CD4-positive, alpha-beta T cell (primary cell): ENCODE measurements around the gene CANX. TPM values are rescaled to one million over a fixed set of nuclear protein-coding genes. Genes with fewer than 3 reads are reported as not detected.

Source experiments
- ATAC-seq: fragments of 200-7000 bp; cut with Tn5 transposase; one replicate; pipeline ENCODE4 v1.10.0; 2022; ENCODE audit warnings: mild to moderate bottlenecking; ENCODE audit not compliant: poor library complexity
- CTCF ChIA-PET: fragments of 350-600 bp; sonication (Branson Sonifier 250); formaldehyde crosslinking; loops from one replicate; lab custom pipeline; 2021; ENCODE audit warnings: antibody characterized with exemption, inconsistent platforms; lab: Charles Lee
- POLR2A ChIA-PET: fragments of 350-600 bp; sonication (Branson Sonifier 250); formaldehyde crosslinking; loops from one replicate; lab custom pipeline; 2021; ENCODE audit warnings: antibody characterized with exemption, inconsistent platforms; lab: Charles Lee
- DNase-seq, 14 experiments: peaks; one replicate each; pipeline ENCODE4 v3.0.0-alpha.2; 2013 to 2020; ENCODE audit warnings: mixed read lengths in 2 of 14
- H3K27ac ChIP-seq, 2 donors: one replicate each; pipeline versions ENCODE4 v1.5.1 to v1.7.0; 2013; ENCODE audit warnings: low read length in 2 of 2, low read depth in 1 of 2, mild to moderate bottlenecking in 1 of 2
- H3K27me3 ChIP-seq, 2 experiments: 1 replicate in 1 of 2; 2 replicates in 1 of 2; pipeline versions ENCODE4 v1.6.1 to v1.7.0; 2013; ENCODE audit warnings: low read length in 2 of 2, control low read depth in 1 of 2, mild to moderate bottlenecking in 1 of 2, moderate library complexity in 1 of 2; ENCODE audit not compliant: insufficient read depth in 2 of 2, control insufficient read depth in 1 of 2
- H3K36me3 ChIP-seq: one replicate; pipeline ENCODE4 v1.6.1; 2013; ENCODE audit warnings: low read length, control low read depth; ENCODE audit not compliant: insufficient read depth
- H3K4me1 ChIP-seq: one replicate; pipeline ENCODE4 v1.6.1; 2013; ENCODE audit warnings: low read length, control low read depth; ENCODE audit not compliant: insufficient read depth
- H3K4me3 ChIP-seq: one replicate; pipeline ENCODE4 v1.5.1; 2013; ENCODE audit warnings: mild to moderate bottlenecking, low read length, moderate library complexity
- H3K9me3 ChIP-seq, 2 experiments: 1 replicate in 1 of 2; 2 replicates in 1 of 2; pipeline versions ENCODE4 v1.6.1 to v1.7.0; 2013; ENCODE audit warnings: low read length in 2 of 2, mild to moderate bottlenecking in 2 of 2, control low read depth in 1 of 2, moderate library complexity in 1 of 2; ENCODE audit not compliant: control insufficient read depth in 1 of 2, insufficient read depth in 1 of 2
- H3K27ac Mint-ChIP-seq: one replicate; pipeline ENCODE4 v1.8.0; 2020; ENCODE audit warnings: mixed read lengths
- H3K27me3 Mint-ChIP-seq: one replicate; pipeline ENCODE4 v1.8.0; 2021; ENCODE audit warnings: mixed read lengths
- H3K36me3 Mint-ChIP-seq: one replicate; pipeline ENCODE4 v1.8.0; 2021; ENCODE audit warnings: low read depth, mixed read lengths
- H3K4me1 Mint-ChIP-seq: one replicate; pipeline ENCODE4 v1.8.0; 2021; ENCODE audit warnings: low read depth, mixed read lengths
- H3K4me3 Mint-ChIP-seq: one replicate; pipeline ENCODE4 v1.8.0; 2020; ENCODE audit warnings: mild to moderate bottlenecking, mixed read lengths
- H3K9me3 Mint-ChIP-seq: one replicate; pipeline ENCODE4 v1.8.0; 2020; ENCODE audit warnings: mixed read lengths
- intact Hi-C, 2 experiments: fragments of 100-400 bp; cut with DNase I in 1 of 2; cut with micrococcal nuclease in 1 of 2; formaldehyde crosslinking; loops; one replicate each; pipeline versions ENCODE4 v1.15.1 to v1.9.0; 2023 to 2025; cut with DNase I, micrococcal nuclease
- total RNA-seq, 174 experiments: library from RNA in 2 of 174; stranded (reverse) in 2 of 174; gene quantifications; one replicate each; pipeline ENCODE4 v1.2.3 and lab custom pipeline; 2021 to 2026
- TF ChIP-seq, protein P1 (sequence below): fragments of 200-600 bp; IDR thresholded peaks from one replicate; pipeline ENCODE4 v1.8.0; 2022; ENCODE audit warnings: antibody characterized with exemption, mild to moderate bottlenecking

The CANX gene
- total RNA-seq, 2 experiments from 2014 or later = 150 to 152 TPM

- no peaks in the 10 kb centered on the region for H3K27me3 Mint-ChIP-seq
- no peaks in the 10 kb centered on the region for H3K27me3 ChIP-seq
- H3K27ac Mint-ChIP-seq = peak within 1 kb of the TSS; percentile 84
- TF ChIP-seq, protein P1, sequence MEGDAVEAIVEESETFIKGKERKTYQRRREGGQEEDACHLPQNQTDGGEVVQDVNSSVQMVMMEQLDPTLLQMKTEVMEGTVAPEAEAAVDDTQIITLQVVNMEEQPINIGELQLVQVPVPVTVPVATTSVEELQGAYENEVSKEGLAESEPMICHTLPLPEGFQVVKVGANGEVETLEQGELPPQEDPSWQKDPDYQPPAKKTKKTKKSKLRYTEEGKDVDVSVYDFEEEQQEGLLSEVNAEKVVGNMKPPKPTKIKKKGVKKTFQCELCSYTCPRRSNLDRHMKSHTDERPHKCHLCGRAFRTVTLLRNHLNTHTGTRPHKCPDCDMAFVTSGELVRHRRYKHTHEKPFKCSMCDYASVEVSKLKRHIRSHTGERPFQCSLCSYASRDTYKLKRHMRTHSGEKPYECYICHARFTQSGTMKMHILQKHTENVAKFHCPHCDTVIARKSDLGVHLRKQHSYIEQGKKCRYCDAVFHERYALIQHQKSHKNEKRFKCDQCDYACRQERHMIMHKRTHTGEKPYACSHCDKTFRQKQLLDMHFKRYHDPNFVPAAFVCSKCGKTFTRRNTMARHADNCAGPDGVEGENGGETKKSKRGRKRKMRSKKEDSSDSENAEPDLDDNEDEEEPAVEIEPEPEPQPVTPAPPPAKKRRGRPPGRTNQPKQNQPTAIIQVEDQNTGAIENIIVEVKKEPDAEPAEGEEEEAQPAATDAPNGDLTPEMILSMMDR = no peak
- peaks cover 54% of the 10 kb centered on the region for H3K36me3 Mint-ChIP-seq
- peak within 1 kb of the TSS; percentile 99 for H3K4me3 Mint-ChIP-seq
- ChIA-PET POLR2A (interaction anchor here (0.6 to 3.0 kb wide), 28 partner anchors 11 to 560 kb away, joined by 3 to 52 read pairs (median 5); partner anchors contain the start of genes CANX, CBY3, HNRNPH1 and LTC4S), CTCF (interaction anchor here (0.9 to 1.3 kb wide), 4 partner anchors 31 to 126 kb away, joined by 3 read pairs; partner anchors contain the start of gene MRNIP)
- ATAC-seq (peak; percentile 92), DNase-seq (peak; percentile 98 to 100 (median 99))
- peaks cover 47% of the 10 kb centered on the region for H3K4me1 Mint-ChIP-seq
- intact Hi-C loops = loop anchor here (1.0 to 5.0 kb wide), 5 partner anchors 34 to 175 kb away; partner anchors contain the start of genes CANX (in 2 of the 2), HNRNPH1 (in 1 of the 2) and TBC1D9B (in 1 of the 2)
- no peaks in the 10 kb centered on the region for H3K9me3 Mint-ChIP-seq
- peaks cover 42% of the 10 kb centered on the region for H3K4me1 ChIP-seq
- peaks cover 34% of the 10 kb centered on the region for H3K36me3 ChIP-seq
- H3K9me3 ChIP-seq = no peaks in the 10 kb centered on the region
- peak within 1 kb of the TSS; percentile 86 for H3K4me3 ChIP-seq
- H3K27ac ChIP-seq = peak within 1 kb of the TSS; percentile 67 to 84
These were observed 33.7 kb downstream of the CANX start, which contains the start of gene MAML1 for GRCh38 chr5:179732412-179732917. Gene MAML1 (plus strand): TSS chr5:179732822. CDS start chr5:179733113, 291 bp downstream.

GRCh38 chr5:179732918-179733771 is 34.4 kb downstream of the CANX start:
- Mint-ChIP-seq H3K36me3 (peaks cover 53% of the 10 kb centered on the region), H3K27me3 (no peaks in the 10 kb centered on the region), H3K4me1 (peaks cover 54% of the 10 kb centered on the region), H3K9me3 (no peaks in the 10 kb centered on the region), H3K27ac (peak overlapping the region; percentile 84), H3K4me3 (peak overlapping the region; percentile 99)
- H3K36me3 ChIP-seq = peaks cover 33% of the 10 kb centered on the region
- no peaks in the 10 kb centered on the region for H3K27me3 ChIP-seq
- H3K9me3 ChIP-seq = no peaks in the 10 kb centered on the region
- ATAC-seq = peak; percentile 22
- peaks cover 46% of the 10 kb centered on the region for H3K4me1 ChIP-seq
- peak in 13 of 14 experiments; percentile 8 to 74 (median 37) for DNase-seq
- H3K27ac ChIP-seq = peak overlapping the region; percentile 67 to 84
- ChIA-PET POLR2A (interaction anchor here (0.6 to 3.0 kb wide), 25 partner anchors 12 to 1581 kb away, joined by 3 to 52 read pairs (median 5); partner anchors contain the start of genes CANX, CBY3, HNRNPH1 and LTC4S), CTCF (interaction anchor here (1.0 to 1.3 kb wide), 3 partner anchors 62 to 125 kb away, joined by 3 read pairs; partner anchors contain the start of gene MRNIP)
- TF ChIP-seq, protein P1 = no peak
- H3K4me3 ChIP-seq = peak overlapping the region; percentile 86
- intact Hi-C loops = loop anchor here (1.0 to 5.0 kb wide), 6 partner anchors 35 to 174 kb away; partner anchors contain the start of genes CANX (in 2 of the 2), HNRNPH1 (in 1 of the 2) and TBC1D9B (in 1 of the 2)

GRCh38 chr5:179733772-179734126 is 35.0 kb downstream of the CANX start:
- Mint-ChIP-seq H3K4me1 (peaks cover 60% of the 10 kb centered on the region), H3K4me3 (peak overlapping the region; percentile 99), H3K27ac (peak overlapping the region; percentile 84), H3K27me3 (no peaks in the 10 kb centered on the region), H3K36me3 (peaks cover 53% of the 10 kb centered on the region), H3K9me3 (no peaks in the 10 kb centered on the region)
- peak overlapping the region; percentile 86 for H3K4me3 ChIP-seq
- H3K9me3 ChIP-seq = no peaks in the 10 kb centered on the region
- peaks cover 49% of the 10 kb centered on the region for H3K4me1 ChIP-seq
- no peak for DNase-seq
- H3K27ac ChIP-seq = peak overlapping the region in 1 of 2 donors; percentile 67
- peaks cover 33% of the 10 kb centered on the region for H3K36me3 ChIP-seq
- CTCF ChIA-PET = no interaction called here
- intact Hi-C loops = loop anchor here (1.0 to 5.0 kb wide), 5 partner anchors 55 to 174 kb away; partner anchors contain the start of genes HNRNPH1 (in 1 of the 2) and TBC1D9B (in 1 of the 2)
- TF ChIP-seq, protein P1 = no peak
- POLR2A ChIA-PET = interaction anchor here (1.7 to 3.0 kb wide), 4 partner anchors 29 to 110 kb away, joined by 4 to 52 read pairs (median 24); partner anchors contain the start of genes CANX and HNRNPH1
- ATAC-seq = no peak
- no peaks in the 10 kb centered on the region for H3K27me3 ChIP-seq
